HG03060 (cell line): ENCODE results near the gene JUN.
A peak's percentile ranks its signal among the peaks of the same experiment; 100 is the strongest.
"Not testable (repeated sequence)": the region's sequence is repeated elsewhere in the genome, so short reads cannot be mapped to it uniquely, and the experiment has no call there.

Experiments used
- ATAC-seq: cut with Tn5 transposase; IDR thresholded peaks from one replicate; pipeline ENCODE4 v1.9.1; 2021; ENCODE audit warnings: low read depth, moderate number of reproducible peaks; ENCODE audit not compliant: unreplicated experiment

JUN gene

GRCh38 chr1:58809325-58810010, 25.6 kb upstream of the JUN start:
- no peak for ATAC-seq

GRCh38 chr1:58808077-58808476, 24.2 kb upstream of the JUN start:
- no peak for ATAC-seq

GRCh38 chr1:58805716-58806571, 22.1 kb upstream of the JUN start:
- peak; percentile 44 for ATAC-seq

DNA sequence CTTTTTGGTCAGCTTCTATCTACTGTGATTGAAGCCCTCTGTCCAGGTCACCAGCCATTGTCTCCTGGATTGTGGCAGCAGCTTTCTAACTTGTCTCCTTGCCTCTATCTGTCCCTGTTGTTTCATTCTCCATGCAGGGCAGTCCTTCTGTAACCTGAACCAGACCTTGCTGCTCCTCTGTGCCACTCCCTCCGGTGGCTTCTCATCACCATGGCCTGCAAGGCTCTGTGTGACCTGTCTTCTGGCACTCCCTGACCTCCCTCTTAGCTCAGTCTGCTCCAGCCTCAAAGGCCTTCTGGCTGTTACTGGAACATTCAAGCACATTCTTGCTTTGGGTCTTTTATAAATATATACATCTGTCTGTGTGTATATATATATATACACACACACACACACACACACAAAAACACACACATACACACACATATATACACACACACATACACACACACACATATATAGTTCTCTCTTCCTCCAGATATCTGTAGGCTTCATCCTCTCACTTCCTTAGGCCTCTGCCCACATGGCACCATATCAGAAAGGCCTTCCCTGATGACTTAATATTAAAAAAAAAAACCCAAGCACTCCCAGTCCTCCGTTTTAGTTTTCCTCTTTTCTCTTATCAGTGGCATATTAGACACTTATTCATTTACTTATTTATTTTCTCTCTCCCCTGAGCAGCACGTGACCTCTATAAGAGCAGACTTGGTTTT, 21.2 kb upstream of the JUN start:
- ATAC-seq, result no peak

DNA sequence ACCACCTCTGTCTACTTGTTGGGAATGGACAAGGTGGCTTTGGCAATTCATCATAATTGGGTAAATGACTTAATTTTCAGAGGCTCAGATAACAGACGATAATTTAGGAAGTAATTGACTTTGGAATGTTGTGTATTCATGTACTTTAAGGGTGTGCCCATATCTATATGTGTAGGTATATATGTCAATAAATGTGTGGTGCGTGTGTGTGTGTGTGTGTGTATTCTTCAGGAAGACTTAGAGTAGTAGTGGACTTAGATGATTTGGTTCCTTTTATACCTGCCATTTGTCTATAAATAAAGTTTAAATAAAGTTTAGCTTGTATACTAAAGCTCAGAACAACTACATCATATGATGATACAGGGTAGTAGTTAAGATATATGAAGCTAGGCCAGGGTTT, 20.0 kb upstream of the JUN start:
- ATAC-seq, result no peak

- no peak for ATAC-seq
Observed at GRCh38 chr1:58802640-58803399, 19.0 kb upstream of the JUN start.

GRCh38 chr1:58801286-58801685, 17.4 kb upstream of the JUN start:
- ATAC-seq, result not testable (repeated sequence)

DNA sequence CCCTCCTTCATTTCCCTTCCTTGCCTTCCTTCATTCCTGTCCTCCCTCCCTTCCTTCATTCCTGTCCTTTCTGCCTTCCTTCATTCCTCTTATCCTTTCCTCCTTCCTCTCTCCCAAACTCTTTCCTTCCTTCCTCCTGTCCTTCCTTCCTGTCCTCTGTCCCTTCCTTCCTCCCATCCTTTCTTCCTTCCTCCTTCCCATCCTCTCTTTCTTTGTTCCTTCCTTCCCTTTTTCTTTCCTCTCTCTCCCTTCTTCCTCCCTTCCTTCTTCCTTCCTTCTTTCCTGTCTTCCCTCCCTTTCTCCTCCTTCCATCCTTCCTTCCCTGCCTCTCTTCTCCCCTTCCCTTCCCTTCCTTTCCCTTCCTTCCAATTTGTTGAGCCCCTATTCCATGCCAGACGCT, 15.8 kb upstream of the JUN start:
- ATAC-seq, result no peak

DNA sequence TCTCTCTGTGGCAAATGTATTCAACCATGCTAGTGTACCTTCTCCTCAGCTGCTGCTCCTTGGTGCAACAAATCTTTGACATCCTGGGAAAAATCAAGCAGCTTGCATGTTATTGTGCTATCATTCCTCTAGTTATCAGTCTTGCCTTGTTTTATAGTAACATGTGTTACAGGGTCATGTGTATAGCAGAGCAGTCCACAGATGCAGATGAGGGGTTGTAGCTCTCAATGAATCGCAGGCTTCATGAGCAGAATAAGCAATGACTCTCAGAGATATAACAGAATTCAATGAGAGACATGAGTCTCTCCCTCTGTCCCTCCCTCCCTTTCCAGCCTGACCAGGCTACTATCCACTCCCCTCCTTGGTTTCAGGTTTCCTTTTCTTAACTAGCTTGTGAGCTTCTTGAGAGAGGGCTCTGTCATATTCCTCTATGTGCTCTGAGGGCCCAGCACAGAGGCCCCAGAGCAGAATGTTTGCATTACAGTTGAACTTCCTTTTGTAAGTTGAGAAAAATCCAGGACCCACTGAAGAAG, 15.1 kb upstream of the JUN start:
- ATAC-seq, result no peak

- ATAC-seq, result no peak
Observed at GRCh38 chr1:58796416-58796815, 12.6 kb upstream of the JUN start.

- no peak for ATAC-seq
Observed at GRCh38 chr1:58794585-58794984, 10.7 kb upstream of the JUN start.

DNA sequence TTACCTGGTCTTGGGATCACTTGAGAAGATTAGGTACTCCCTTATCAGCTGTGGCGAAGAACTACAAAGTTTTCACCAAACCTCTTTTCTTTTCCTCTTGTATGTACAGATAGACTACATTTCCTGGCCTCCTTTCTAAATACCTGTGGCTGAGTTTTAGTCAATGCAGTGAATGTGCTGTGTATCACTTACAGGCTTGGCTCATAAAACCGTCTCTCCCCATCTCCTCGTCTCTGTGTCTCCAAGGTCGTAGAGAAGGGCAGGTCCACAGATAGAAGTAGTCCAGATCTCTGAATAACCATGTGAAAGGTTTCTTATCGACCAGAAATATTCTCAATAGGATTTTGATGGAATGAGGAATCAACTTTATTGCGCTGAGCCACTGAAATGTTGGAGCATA, 9.0 kb upstream of the JUN start:
- no peak for ATAC-seq

GRCh38 chr1:58791106-58791505, 7.3 kb upstream of the JUN start:
- no peak for ATAC-seq

DNA sequence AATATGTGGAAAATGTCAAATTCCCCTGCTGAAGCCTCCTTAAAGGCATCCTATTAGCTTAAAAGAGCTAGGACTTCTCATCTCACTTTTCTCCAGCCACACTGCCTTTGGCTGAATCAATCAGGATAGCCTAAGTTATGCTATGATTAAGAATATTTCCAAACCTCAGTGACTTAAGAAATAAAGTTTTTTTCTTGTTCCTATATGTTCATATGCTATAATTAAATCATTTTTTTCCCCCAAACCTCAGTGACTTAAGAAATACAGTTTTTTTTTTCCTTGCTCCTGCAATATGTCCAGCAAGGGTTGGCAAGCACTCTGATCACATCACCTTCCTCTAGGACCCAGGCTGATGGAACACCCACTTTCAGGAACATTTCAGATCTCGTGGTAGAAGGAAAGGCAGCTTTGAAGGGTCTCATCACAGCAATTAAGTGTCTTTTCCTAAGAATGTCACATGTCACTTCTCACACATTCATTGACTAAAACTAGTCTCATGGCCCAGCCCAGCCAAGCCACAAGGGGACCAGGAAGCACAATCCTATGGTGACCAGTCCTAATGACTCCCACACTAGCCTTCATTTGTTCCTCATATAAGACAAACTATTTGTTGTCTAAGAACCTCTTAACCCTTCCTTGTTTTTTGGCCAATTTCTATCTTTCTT, 6.3 kb upstream of the JUN start:
- ATAC-seq, result no peak

GRCh38 chr1:58789322-58789856, 5.5 kb upstream of the JUN start:
- ATAC-seq, result no peak

DNA sequence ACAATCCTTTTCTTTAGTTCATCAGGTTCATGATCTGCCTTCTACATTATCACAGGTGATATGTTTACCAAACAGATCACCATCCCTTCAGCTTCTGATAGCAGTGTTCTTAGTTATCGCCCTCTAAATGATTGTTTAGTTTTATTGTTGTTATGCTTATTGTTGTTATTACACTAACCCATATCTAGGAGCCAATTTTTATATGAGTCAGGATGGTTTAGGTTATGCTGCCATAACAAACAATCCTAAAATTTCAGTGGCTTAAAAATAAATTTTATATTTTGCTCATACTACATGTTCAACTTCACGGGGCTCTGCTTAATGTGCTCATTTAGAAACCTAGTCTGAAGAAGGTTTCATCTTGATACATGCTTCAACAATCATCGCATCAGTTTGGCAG, 4.4 kb upstream of the JUN start:
- no peak for ATAC-seq

GRCh38 chr1:58786927-58787245, 3.0 kb upstream of the JUN start:
- no peak for ATAC-seq

DNA sequence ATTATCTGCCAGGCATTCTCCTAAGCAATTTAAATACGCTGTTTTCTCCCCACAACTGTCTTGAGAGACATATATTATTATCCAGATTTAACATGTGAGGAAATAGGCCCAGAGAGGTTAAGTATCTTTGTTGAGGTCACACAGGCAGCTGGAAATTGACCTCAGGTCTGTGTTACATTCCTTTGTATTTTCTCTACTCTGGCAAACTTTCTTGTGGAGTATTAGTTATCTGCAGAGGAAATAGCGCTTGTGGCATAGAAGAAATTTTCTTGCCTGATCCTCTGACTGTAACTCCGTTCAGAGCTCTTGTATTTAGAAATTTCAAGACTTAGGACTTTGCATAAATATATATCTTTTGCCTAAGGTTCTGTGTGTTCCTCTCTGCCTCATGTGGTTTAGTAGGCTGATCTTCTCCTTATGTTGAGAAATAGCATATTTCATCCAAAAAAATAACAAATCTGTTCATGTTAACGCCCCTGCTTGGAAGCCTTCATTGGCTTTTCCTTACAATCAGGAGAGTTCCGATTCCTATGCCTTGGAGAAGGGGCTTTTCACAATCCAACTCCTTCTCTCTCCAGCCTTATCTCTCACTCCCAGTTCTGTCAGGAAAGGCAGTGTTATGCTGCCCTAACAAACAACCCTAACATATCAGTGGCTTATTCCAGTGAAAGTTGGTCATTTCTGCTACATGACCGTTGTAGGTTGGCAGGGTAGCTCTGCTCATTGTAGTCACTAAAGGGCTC, 2.5 kb upstream of the JUN start:
- ATAC-seq, result no peak

GRCh38 chr1:58785442-58786058, 1.7 kb upstream of the JUN start:
- ATAC-seq, result no peak
